Sigmoid colon (tissue), 4 donors: ENCODE results near the gene LRRC8B.

Experiments
- EP300 ChIP-seq, 4 donors: sonication (generic); formaldehyde crosslinking; IDR thresholded peaks; one replicate each; pipeline ENCODE4 v1.6.1; 2017; ENCODE audit warnings: antibody characterized with exemption in 4 of 4
- POLR2A ChIP-seq, 2 donors: fragments of 450-650 bp; IDR thresholded peaks; one replicate each; pipeline ENCODE4 v1.6.1; 2016; ENCODE audit warnings: antibody characterized with exemption in 2 of 2, mild to moderate bottlenecking in 2 of 2, moderate library complexity in 2 of 2
- POLR2AphosphoS5 ChIP-seq, 4 donors: sonication (generic); formaldehyde crosslinking; IDR thresholded peaks; one replicate each; pipeline ENCODE4 v1.6.1; 2017; ENCODE audit warnings: antibody characterized with exemption in 4 of 4
- TF ChIP-seq, protein P1 (sequence below), 4 experiments: fragments of 450-650 bp in 3 of 4; fragments of 200-600 bp in 1 of 4; IDR thresholded peaks; one replicate each; pipeline ENCODE4 v1.5.1; 2016 to 2019; ENCODE audit warnings: antibody characterized with exemption in 4 of 4, mild to moderate bottlenecking in 3 of 4, moderate library complexity in 2 of 4

DNA sequence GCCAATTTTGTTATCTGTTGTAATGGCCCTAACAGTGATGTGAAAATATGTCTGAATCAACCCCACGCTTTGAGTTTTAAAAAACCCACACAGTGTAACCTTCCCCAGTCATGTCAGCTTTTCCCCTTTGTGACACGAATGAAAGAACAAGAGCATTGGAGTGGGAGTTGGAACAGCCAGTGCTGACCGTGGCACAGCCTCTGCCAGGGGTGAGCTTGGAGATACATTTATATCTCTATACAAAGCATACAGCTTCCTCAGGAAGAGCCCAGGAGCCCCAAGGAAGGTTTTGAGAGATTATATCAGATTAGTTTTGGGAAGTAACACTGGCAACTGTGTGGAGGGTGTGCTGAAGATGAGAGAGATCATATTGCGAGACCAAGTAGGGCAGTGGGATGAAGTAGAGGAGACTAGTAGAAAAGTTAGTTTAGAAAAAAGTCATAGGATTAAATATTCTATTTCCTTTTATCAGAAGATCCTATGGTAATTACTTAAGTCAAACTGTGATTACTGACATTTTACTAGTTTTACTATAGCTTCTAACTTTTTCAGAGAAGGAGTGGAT is 15.9 kb downstream of the LRRC8B start:
- TF ChIP-seq, protein P1, sequence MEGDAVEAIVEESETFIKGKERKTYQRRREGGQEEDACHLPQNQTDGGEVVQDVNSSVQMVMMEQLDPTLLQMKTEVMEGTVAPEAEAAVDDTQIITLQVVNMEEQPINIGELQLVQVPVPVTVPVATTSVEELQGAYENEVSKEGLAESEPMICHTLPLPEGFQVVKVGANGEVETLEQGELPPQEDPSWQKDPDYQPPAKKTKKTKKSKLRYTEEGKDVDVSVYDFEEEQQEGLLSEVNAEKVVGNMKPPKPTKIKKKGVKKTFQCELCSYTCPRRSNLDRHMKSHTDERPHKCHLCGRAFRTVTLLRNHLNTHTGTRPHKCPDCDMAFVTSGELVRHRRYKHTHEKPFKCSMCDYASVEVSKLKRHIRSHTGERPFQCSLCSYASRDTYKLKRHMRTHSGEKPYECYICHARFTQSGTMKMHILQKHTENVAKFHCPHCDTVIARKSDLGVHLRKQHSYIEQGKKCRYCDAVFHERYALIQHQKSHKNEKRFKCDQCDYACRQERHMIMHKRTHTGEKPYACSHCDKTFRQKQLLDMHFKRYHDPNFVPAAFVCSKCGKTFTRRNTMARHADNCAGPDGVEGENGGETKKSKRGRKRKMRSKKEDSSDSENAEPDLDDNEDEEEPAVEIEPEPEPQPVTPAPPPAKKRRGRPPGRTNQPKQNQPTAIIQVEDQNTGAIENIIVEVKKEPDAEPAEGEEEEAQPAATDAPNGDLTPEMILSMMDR (IDR thresholded peaks at IDR 0.05), result no peak
- no peak for TF ChIP-seq EP300 (IDR thresholded peaks at IDR 0.05)
- TF ChIP-seq POLR2A (IDR thresholded peaks at IDR 0.05), result no peak
- TF ChIP-seq POLR2AphosphoS5 (IDR thresholded peaks at IDR 0.05), result no peak
